WTC11 (cell line): Measurements from ENCODE around the gene AOX1. TPM values are rescaled to one million over a fixed set of nuclear protein-coding genes. Genes with fewer than 3 reads are reported as not detected.
A peak's percentile ranks its signal among the peaks of the same experiment; 100 is the strongest.

Experiments
- ATAC-seq: fragments of 200-7000 bp; cut with Tn5 transposase; 2 replicates; pipeline ENCODE4 v1.10.0; 2021; ENCODE audit warnings: mild to moderate bottlenecking, moderate library complexity
- CTCF ChIA-PET: fragments of 300-600 bp; sonication (Branson Sonifier 250); formaldehyde crosslinking; loops from one replicate; lab custom pipeline; 2021; ENCODE audit warnings: antibody characterized with exemption; lab: Charles Lee
- POLR2A ChIA-PET: fragments of 350-600 bp; sonication (Branson Sonifier 250); formaldehyde crosslinking; loops from one replicate; lab custom pipeline; 2021; ENCODE audit warnings: antibody characterized with exemption; lab: Charles Lee
- DNase-seq: peaks from one replicate; pipeline ENCODE4 v3.0.0; 2021; ENCODE audit warnings: low spot score
- H3K27ac Mint-ChIP-seq: 2 replicates; pipeline ENCODE4 v1.8.0; 2021; ENCODE audit warnings: mixed read lengths
- H3K27me3 Mint-ChIP-seq: 2 replicates; pipeline ENCODE4 v1.8.0; 2021; ENCODE audit warnings: low read depth, mild to moderate bottlenecking, moderate library complexity, mixed read lengths
- H3K36me3 Mint-ChIP-seq: 2 replicates; pipeline ENCODE4 v1.8.0; 2021; ENCODE audit warnings: mixed read lengths
- H3K4me1 Mint-ChIP-seq: 2 replicates; pipeline ENCODE4 v1.8.0; 2022; ENCODE audit warnings: mixed read lengths
- H3K4me3 Mint-ChIP-seq: 2 replicates; pipeline ENCODE4 v1.8.0; 2021; ENCODE audit warnings: mild to moderate bottlenecking, moderate library complexity, mixed read lengths
- H3K9me3 Mint-ChIP-seq: 2 replicates; pipeline ENCODE4 v1.8.0; 2021; ENCODE audit warnings: mixed read lengths
- CBFB ChIP-seq: sonication (generic); formaldehyde crosslinking; IDR thresholded peaks from 2 replicates; pipeline ENCODE4 v1.8.1; 2022; ENCODE audit warnings: mild to moderate bottlenecking, low read depth, missing genetic modification reagents
- CREB1 ChIP-seq: sonication (generic); formaldehyde crosslinking; IDR thresholded peaks from 2 replicates; pipeline ENCODE4 v1.8.0; 2023; ENCODE audit warnings: mild to moderate bottlenecking, missing genetic modification reagents
- ELF4 ChIP-seq: sonication (generic); formaldehyde crosslinking; IDR thresholded peaks from 2 replicates; pipeline ENCODE4 v1.8.1; 2022; ENCODE audit warnings: low read depth, mild to moderate bottlenecking, moderate library complexity, missing genetic modification reagents
- EMX1 ChIP-seq: fragments of 250-450 bp; sonication (Bioruptor Pico); IDR thresholded peaks from 2 replicates; pipeline ENCODE4 v1.8.0; 2021; ENCODE audit warnings: mild to moderate bottlenecking
- FOXJ3 ChIP-seq: sonication (generic); formaldehyde crosslinking; IDR thresholded peaks from 2 replicates; pipeline ENCODE4 v1.9.0; 2021; ENCODE audit warnings: missing genetic modification reagents, mild to moderate bottlenecking, borderline replicate concordance
- FOXP1 ChIP-seq: sonication (generic); formaldehyde crosslinking; IDR thresholded peaks from 2 replicates; pipeline ENCODE4 v1.8.0; 2022; ENCODE audit warnings: missing genetic modification reagents, mild to moderate bottlenecking, moderate library complexity, borderline replicate concordance
- FOXP4 ChIP-seq: sonication (generic); formaldehyde crosslinking; IDR thresholded peaks from 2 replicates; pipeline ENCODE4 v1.8.0; 2022; ENCODE audit warnings: mild to moderate bottlenecking, missing genetic modification reagents
- GABPB1 ChIP-seq: sonication (generic); formaldehyde crosslinking; IDR thresholded peaks from 2 replicates; pipeline ENCODE4 v1.8.1; 2023; ENCODE audit warnings: mild to moderate bottlenecking, missing genetic modification reagents
- KAT7 ChIP-seq: sonication (generic); formaldehyde crosslinking; IDR thresholded peaks from 2 replicates; pipeline ENCODE4 v1.8.1; 2023; ENCODE audit warnings: missing genetic modification reagents, mild to moderate bottlenecking, borderline replicate concordance
- MLX ChIP-seq: sonication (generic); formaldehyde crosslinking; IDR thresholded peaks from 2 replicates; pipeline ENCODE4 v1.8.1; 2023; ENCODE audit warnings: mild to moderate bottlenecking, missing genetic modification reagents, moderate library complexity
- MYBL2 ChIP-seq: sonication (generic); formaldehyde crosslinking; IDR thresholded peaks from 2 replicates; pipeline ENCODE4 v1.8.1; 2023; ENCODE audit warnings: mild to moderate bottlenecking, moderate library complexity, missing genetic modification reagents
- RELA ChIP-seq: sonication (generic); formaldehyde crosslinking; IDR thresholded peaks from 2 replicates; pipeline ENCODE4 v1.8.1; 2022; ENCODE audit warnings: missing genetic modification reagents, mild to moderate bottlenecking, borderline replicate concordance
- RORB ChIP-seq: fragments of 250-450 bp; sonication (Bioruptor Pico); IDR thresholded peaks from 2 replicates; pipeline ENCODE4 v1.9.0; 2021; ENCODE audit warnings: mild to moderate bottlenecking
- SOX15 ChIP-seq: fragments of 250-450 bp; sonication (Bioruptor Pico); IDR thresholded peaks from 2 replicates; pipeline ENCODE4 v1.9.0; 2021; ENCODE audit warnings: mild to moderate bottlenecking
- SP1 ChIP-seq: sonication (generic); formaldehyde crosslinking; conservative IDR thresholded peaks from 2 replicates; pipeline ENCODE4 v1.8.1; 2022; ENCODE audit warnings: missing genetic modification reagents
- ZMAT4 ChIP-seq: fragments of 250-450 bp; sonication (Bioruptor Pico); IDR thresholded peaks from 2 replicates; pipeline ENCODE4 v1.9.0; 2021; ENCODE audit warnings: mild to moderate bottlenecking
- ZNF138 ChIP-seq: sonication (generic); formaldehyde crosslinking; conservative IDR thresholded peaks from 2 replicates; pipeline ENCODE4 v1.8.1; 2022; ENCODE audit warnings: mild to moderate bottlenecking, moderate library complexity, missing genetic modification reagents
- ZNF671 ChIP-seq: fragments of 250-450 bp; sonication (Bioruptor Pico); IDR thresholded peaks from 2 replicates; pipeline ENCODE4 v1.8.0; 2021; ENCODE audit warnings: mild to moderate bottlenecking
- total RNA-seq: library from RNA; stranded (reverse); gene quantifications from 3 replicates; pipeline ENCODE4 v1.2.3, GENCODE V29; 2021
- TF ChIP-seq, protein P1 (sequence below): sonication (generic); formaldehyde crosslinking; IDR thresholded peaks from 2 replicates; pipeline ENCODE4 v1.8.1; 2022; ENCODE audit warnings: mild to moderate bottlenecking, moderate library complexity, missing genetic modification reagents
- TF ChIP-seq, protein P2 (sequence below): fragments of 250-450 bp; sonication (Bioruptor Pico); IDR thresholded peaks from 2 replicates; pipeline ENCODE4 v1.9.0; 2021; ENCODE audit warnings: moderate library complexity, mild to moderate bottlenecking, inconsistent platforms, borderline replicate concordance
- TF ChIP-seq, protein P3 (sequence below): sonication (generic); formaldehyde crosslinking; IDR thresholded peaks from 2 replicates; pipeline ENCODE4 v1.8.0; 2022; ENCODE audit warnings: mild to moderate bottlenecking, missing genetic modification reagents
- TF ChIP-seq, protein P4 (sequence below): sonication (generic); formaldehyde crosslinking; IDR thresholded peaks from 2 replicates; pipeline ENCODE4 v1.8.1; 2023; ENCODE audit warnings: mild to moderate bottlenecking, missing genetic modification reagents

AOX1 gene
- total RNA-seq, 1 experiment from 2014 or later = 4.8 TPM

DNA sequence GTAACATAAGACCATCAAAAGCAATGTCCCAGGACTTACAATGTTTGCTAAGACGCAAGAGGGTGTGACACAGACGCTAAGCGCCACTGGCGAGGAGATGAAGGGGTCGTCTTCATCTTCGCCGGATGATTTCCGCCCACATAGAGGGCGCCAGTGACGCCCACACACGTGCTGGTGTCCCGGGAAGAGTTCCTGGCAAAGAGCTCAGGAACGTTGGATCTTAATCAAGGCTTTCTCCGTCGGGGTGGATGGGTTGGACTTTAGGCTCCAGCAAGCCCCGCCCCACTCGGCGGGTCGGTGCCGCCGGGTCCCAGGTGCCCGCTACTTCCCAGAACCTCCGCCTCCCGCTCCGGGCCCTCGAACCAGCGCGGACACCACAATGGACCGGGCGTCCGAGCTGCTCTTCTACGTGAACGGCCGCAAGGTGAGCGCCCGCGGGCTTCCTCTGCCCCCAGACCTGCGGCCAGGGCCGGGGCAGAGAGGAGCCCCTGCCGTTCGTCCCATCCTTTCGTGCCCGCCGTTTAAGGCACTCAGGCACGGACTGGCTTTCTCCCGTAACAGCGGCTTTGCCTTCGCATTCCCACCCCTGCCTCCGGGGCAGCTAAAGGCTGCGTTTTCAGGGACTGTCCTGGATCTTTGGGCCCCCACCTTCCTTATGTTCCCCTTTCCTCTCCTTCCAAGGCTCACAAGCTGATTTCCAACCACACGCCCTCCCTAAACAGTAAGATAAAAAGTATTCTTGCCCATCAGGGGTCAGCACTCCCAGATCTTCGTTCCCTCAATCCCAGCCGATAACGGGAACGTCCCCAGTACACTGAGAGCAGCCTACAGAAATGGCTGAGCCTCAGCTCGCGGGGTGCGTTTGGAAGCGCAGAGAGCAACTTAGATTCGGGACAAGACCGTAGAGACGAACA lies at the start of gene AOX1 (continued):
- TF ChIP-seq, protein P1, sequence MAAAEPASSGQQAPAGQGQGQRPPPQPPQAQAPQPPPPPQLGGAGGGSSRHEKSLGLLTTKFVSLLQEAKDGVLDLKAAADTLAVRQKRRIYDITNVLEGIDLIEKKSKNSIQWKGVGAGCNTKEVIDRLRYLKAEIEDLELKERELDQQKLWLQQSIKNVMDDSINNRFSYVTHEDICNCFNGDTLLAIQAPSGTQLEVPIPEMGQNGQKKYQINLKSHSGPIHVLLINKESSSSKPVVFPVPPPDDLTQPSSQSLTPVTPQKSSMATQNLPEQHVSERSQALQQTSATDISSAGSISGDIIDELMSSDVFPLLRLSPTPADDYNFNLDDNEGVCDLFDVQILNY (CRISPR knock-in tag) = peak; percentile 11; the same call in 1 of the 2 replicates
- TF ChIP-seq MLX (no peak), EMX1 (CRISPR knock-in tag) (no peak; the same call in 1 of the 2 replicates)

DNA sequence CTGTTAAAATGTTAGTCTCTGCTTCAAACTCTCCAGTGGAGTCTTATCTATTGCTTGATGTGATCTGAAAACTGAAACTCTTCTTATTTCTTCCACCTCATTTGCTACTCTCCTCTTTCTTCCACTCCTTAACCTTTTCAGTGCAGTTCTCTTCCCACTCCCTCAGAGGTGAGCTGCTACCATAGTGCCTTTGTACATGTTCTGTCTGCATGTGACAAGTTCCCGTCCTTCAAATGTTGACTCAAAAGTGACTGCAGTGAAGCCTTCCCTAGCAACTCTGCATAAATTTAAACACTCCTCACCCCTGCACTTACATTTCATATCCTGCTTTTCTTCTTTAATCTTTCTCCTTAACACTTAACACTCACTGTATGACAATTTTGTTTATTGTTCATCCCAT lies 47.7 kb upstream of the AOX1 start:
- H3K36me3 Mint-ChIP-seq = peaks cover 40% of the 10 kb centered on the region
- H3K27ac Mint-ChIP-seq = no peak overlapping the region
- ChIA-PET POLR2A (no interaction called here), CTCF (no interaction called here)
- no peak for DNase-seq
- TF ChIP-seq FOXP4 (CRISPR knock-in tag) = no peak
- TF ChIP-seq ZMAT4 = no peak
- no peak for TF ChIP-seq FOXJ3 (CRISPR knock-in tag)
- TF ChIP-seq GABPB1 (CRISPR knock-in tag) = no peak
- TF ChIP-seq ELF4 (CRISPR knock-in tag) = no peak
- no peak for TF ChIP-seq SP1 (CRISPR knock-in tag)
- TF ChIP-seq, protein P2, sequence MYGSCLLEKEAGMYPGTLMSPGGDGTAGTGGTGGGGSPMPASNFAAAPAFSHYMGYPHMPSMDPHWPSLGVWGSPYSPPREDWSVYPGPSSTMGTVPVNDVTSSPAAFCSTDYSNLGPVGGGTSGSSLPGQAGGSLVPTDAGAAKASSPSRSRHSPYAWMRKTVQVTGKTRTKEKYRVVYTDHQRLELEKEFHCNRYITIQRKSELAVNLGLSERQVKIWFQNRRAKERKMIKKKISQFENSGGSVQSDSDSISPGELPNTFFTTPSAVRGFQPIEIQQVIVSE (CRISPR knock-in tag) = no peak
- no peak for TF ChIP-seq RELA (CRISPR knock-in tag)
- no peak for TF ChIP-seq MLX
- TF ChIP-seq KAT7 (CRISPR knock-in tag) = no peak
- TF ChIP-seq CBFB (CRISPR knock-in tag) = no peak
- no peak for TF ChIP-seq ZNF671
- TF ChIP-seq, protein P3, sequence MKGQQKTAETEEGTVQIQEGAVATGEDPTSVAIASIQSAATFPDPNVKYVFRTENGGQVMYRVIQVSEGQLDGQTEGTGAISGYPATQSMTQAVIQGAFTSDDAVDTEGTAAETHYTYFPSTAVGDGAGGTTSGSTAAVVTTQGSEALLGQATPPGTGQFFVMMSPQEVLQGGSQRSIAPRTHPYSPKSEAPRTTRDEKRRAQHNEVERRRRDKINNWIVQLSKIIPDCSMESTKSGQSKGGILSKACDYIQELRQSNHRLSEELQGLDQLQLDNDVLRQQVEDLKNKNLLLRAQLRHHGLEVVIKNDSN (CRISPR knock-in tag) = no peak
- H3K4me3 Mint-ChIP-seq = no peak overlapping the region
- ATAC-seq = no peak
- peaks cover 3% of the 10 kb centered on the region for H3K9me3 Mint-ChIP-seq
- H3K4me1 Mint-ChIP-seq = peaks cover under 1% of the 10 kb centered on the region; the same call in 1 of the 2 replicates
- no peaks in the 10 kb centered on the region for H3K27me3 Mint-ChIP-seq

DNA sequence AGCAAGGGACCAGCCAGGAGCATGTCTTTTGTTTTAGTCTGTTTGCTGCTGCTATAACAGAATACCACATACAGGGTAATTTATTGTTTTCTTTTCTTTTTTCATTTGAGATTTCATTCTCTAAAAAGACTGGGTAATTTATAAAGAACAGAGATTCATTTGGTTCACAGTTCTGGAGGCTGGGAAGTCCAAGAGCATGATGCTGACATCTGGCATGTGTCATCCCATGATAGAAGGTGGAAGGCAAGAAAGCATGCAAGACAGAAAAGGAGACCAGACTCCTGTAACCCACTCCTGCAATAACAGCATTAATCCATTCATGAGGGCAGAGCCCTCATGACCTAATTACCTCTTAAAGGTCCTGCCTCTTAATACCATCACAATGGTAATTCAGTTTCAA lies 45.0 kb upstream of the AOX1 start:
- Mint-ChIP-seq H3K4me1 (no peaks in the 10 kb centered on the region), H3K36me3 (peaks cover 64% of the 10 kb centered on the region), H3K9me3 (peaks cover 13% of the 10 kb centered on the region), H3K4me3 (no peak overlapping the region), H3K27me3 (no peaks in the 10 kb centered on the region), H3K27ac (no peak overlapping the region)
- DNase-seq (no peak), ATAC-seq (no peak)
- ChIA-PET CTCF (no interaction called here), POLR2A (no interaction called here)
- TF ChIP-seq, protein P4, sequence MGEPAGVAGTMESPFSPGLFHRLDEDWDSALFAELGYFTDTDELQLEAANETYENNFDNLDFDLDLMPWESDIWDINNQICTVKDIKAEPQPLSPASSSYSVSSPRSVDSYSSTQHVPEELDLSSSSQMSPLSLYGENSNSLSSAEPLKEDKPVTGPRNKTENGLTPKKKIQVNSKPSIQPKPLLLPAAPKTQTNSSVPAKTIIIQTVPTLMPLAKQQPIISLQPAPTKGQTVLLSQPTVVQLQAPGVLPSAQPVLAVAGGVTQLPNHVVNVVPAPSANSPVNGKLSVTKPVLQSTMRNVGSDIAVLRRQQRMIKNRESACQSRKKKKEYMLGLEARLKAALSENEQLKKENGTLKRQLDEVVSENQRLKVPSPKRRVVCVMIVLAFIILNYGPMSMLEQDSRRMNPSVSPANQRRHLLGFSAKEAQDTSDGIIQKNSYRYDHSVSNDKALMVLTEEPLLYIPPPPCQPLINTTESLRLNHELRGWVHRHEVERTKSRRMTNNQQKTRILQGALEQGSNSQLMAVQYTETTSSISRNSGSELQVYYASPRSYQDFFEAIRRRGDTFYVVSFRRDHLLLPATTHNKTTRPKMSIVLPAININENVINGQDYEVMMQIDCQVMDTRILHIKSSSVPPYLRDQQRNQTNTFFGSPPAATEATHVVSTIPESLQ (CRISPR knock-in tag) = no peak
- TF ChIP-seq FOXP1 (CRISPR knock-in tag) = no peak
- no peak for TF ChIP-seq CREB1 (CRISPR knock-in tag)
- no peak for TF ChIP-seq RORB (CRISPR knock-in tag)
- TF ChIP-seq ZNF138 = no peak
- no peak for TF ChIP-seq MYBL2 (CRISPR knock-in tag)
- no peak for TF ChIP-seq GABPB1 (CRISPR knock-in tag)
- no peak for TF ChIP-seq SOX15 (CRISPR knock-in tag)
- TF ChIP-seq FOXP4 (CRISPR knock-in tag) = no peak
